Heart left ventricle (tissue), 13 donors: Measurements from ENCODE around the gene MAGEA4.

Experiments used
- CTCF ChIP-seq, 12 donors: fragments of 200-600 bp; sonication (generic) in 4 of 12; IDR thresholded peaks; one replicate each; pipeline versions ENCODE4 v1.5.0 to v1.8.0; 2018 to 2022; ENCODE audit warnings: antibody characterized with exemption in 12 of 12, mild to moderate bottlenecking in 5 of 12
- POLR2A ChIP-seq, 2 donors: fragments of 450-650 bp; IDR thresholded peaks; one replicate each; pipeline ENCODE4 v1.6.1; 2017; ENCODE audit warnings: antibody characterized with exemption in 2 of 2, mild to moderate bottlenecking in 2 of 2, moderate library complexity in 2 of 2
- donor health status: ischemic (EF 13 %, LVEDD 7.1; RV severe dilation, severe dysfunction).
- donor health status: DM: no; HTN: yes; CAD: no.
- donor health status: DM: no; HTN: no; CAD: no.
- donor health status: ischemic (EF 25% LVEDD 6.9; RV normal size, moderate dysfunction).
- donor health status: ischemic (EF 25% LVEDD 5.7; RV mildly dilated, moderate dysfunction).
- donor health status: ischemic (EF 35%, LVEDD 5.7; RV mildly dilated, moderate dysfunction).
- donor health status: nonischemic (EF 11% LVEDD 7.7; RV severe dilation, severe dysfunction).
- donor health status: DM: yes; HTN: yes; CAD: no.
- donor health status: PGD.
- donor health status: ischemic (EF 29% LVEDD 5.4; RV normal size, mild dysfunction).
- donor health status: nonischemic (EF 23%, LVEDD 6.1; RV moderate dilation, normal function).

- TF ChIP-seq CTCF (IDR thresholded peaks at IDR 0.05) (no peak), POLR2A (IDR thresholded peaks at IDR 0.05) (no peak)
Measured at GRCh38 chrX:151970027-151970426, 57.3 kb downstream of the MAGEA4 start.
